Iris pigment epithelial cell (primary cell): ENCODE results near the gene NUDT16L1.

Experiments used
- DNase-seq: peaks from one replicate; pipeline ENCODE4 v3.0.0-alpha.2; 2011; ENCODE audit warnings: low read depth

NUDT16L1 gene

DNA sequence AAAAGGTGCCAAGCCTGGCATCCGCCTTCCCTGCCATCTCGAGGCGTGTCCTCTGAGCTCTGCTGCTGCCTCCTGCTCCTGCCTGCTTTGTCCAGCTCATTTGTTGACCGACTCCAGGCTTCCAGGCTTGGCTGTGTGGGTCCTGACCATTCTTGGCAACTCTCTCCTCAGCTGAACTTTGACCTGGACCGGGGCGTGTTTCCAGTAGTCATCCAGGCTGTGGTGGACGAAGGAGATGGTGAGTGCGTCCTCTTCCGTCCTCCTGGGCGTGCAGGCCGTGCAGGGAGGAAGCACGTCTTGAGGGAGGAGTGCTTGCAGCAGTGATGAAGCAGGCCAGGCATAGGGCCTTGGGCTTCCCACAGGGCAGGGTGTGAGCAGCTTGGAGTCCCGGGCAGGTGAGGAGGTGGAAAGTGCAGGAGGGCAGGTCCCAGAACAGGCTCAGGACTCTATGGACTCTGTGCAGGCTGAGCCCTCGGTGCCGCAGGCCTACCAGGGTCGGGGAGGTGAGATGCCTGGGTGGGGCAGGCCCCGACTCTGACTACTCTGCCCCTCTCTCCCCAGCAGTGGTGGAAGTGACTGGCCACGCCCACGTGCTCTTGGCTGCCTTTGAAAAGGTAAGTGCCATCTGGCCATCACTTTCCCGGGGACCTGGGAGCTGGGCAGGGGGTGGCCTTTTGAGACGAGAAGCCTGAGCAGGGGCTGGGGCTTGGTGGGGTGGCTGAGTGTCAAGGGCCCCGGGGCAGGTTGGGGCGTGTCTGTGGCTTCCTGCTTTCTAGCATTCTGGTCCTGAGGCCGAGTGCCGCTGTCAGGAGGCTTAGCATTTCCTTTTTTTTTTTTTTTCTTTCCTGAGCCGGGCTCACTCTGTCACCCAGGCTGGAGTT is 28.6 kb upstream of the NUDT16L1 start:
- no peak for DNase-seq

DNA sequence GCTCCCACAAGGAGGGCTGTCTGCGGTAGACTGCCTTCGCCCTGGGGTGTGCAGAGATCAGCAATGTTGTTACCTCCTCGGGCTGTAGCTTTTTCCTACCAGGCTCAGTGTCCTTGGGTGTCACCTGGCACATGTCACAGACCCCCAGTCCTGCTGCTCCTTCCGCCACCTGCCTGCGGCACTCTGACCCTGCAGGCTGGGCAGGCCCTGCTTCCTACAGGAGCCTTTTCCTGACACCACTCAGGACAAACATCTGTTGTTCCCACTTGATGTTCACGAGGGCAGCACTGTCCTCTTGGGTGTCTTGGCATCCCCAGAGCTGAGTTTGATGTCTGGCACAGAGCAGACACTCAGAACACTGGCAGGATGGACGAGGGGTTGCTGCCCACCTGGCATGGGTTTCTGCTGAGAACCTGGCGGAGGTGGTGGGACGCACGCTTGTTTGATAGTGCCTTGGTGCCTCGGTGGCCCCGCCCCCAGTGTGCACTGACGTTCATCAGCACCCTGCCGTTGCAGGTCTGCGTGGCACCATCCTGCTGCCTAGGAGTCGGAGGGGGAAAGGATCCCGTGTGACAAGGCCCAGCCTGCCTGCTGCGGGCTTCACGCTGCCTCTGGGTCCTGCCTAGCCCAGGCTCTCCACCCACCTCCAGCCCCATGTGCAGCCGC is 26.7 kb upstream of the NUDT16L1 start:
- DNase-seq: no peak

- no peak for DNase-seq
Measured at GRCh38 chr16:4667203-4667963, 26.0 kb upstream of the NUDT16L1 start.

- no peak for DNase-seq
Measured at GRCh38 chr16:4668313-4668960, 24.9 kb upstream of the NUDT16L1 start.

GRCh38 chr16:4673387-4674046 is 19.8 kb upstream of the NUDT16L1 start:
- DNase-seq: no peak

DNA sequence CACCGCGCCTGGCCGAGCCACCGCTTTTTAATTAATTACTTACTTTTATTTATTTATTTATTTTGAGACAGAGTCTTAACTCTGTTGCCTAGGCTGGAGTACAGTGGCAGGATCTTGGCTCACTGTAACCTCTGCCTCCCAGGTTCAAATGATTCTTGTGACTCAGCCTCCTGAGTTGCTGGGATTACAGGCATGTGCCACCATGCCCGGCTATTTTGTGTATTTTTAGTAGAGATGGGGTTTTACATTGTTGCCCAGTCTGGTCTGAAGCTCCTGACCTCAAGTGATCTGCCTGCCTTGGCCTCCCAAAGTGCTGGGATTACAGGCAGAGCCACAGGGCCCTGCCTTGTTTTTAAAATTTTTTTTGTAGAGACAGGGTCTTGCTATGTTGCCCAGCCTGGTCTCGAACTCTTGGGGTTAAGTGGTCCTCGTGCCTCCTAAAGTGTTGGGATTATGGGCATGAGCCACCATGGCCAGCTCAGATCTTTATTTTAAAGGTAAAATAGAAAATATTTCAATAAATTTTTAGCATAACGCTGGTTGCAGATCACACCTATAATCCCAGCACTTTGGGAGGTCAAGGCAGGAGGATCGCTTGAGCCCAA is 18.3 kb upstream of the NUDT16L1 start:
- DNase-seq: no peak

DNA sequence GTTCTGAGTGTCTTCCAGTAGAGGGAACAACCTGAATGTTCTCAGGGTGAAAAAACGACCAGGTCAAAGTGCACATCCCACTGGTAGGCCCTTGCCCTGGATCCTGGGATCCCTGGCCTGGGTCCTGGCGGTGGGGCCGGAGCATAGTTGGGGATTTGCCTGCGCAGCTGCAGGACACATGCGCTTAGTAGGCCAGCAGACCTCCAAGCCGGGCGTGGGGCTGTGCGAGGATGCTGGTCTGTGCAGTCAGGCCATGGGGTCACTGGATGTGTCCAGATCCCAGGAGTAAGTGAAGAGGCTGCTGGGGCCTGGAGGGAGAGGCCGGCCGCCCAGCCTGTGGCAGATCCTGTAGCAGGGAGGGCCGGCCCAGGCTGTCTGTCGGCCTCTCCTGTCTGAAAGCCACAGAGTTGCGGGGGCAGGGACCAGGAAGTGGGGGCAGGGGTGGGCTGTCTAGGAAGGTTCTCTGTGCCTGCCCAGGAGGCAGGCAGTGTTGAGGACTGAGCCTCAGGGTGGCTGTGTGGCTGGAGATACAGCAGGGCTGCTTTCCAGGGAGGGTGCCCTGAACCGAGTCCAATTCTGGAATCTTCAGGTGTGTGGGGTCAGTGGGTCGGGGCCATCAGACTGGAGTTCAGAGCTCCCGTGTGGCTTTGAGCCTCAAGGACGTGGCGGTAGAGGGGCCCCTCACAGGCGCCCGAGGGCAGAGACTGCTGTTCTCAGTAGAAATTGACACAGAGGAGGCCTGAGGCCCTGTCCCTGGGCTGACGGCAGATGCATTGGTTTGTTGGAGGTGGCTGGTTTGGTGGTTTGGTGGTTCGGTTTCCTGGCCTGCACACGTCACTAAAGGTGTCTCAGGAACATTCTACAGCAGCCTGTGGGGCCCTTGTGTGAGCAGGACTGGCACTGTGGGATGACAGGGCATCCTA is 17.2 kb upstream of the NUDT16L1 start:
- no peak for DNase-seq

DNA sequence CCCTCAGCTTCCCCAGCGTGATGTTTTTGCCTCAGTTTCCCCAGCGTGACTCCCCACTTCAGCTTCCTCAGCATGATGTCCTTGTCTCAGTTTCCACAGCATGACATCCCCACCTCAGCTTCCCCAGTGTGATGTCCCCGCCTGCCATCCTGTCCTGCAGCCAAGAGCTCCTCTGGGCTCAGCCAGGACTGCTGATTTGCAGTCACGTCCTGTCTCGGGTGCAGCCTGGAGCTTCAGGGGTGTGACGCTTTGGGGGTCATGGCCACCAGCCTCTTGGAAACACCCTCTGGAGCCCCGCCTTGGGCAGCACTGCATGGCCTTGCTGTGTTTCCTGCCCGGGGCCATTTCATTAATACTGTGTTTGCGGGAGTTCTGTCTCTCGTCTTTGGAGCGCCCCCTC is 16.5 kb upstream of the NUDT16L1 start:
- no peak for DNase-seq

DNA sequence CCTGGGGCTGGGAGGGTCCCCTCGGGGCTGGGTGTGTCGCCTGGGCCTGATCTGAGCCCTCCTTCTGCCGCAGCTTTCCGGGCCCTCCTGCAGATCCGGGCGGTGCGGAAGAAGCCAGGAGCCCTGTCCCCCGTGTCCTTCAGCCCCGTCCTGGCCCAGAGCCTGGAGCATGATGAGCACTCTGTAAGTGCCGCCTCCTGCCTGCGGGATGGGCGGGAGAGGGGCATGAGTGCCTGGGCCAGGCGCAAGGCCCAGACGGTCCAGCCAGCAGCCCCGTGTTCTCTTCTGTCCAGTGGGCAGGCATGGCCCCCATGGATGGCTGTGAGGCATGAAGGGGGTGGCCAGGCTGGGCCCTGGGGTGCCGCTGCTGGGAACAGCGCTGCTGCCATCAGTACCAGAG is 16.0 kb upstream of the NUDT16L1 start:
- no peak for DNase-seq

DNA sequence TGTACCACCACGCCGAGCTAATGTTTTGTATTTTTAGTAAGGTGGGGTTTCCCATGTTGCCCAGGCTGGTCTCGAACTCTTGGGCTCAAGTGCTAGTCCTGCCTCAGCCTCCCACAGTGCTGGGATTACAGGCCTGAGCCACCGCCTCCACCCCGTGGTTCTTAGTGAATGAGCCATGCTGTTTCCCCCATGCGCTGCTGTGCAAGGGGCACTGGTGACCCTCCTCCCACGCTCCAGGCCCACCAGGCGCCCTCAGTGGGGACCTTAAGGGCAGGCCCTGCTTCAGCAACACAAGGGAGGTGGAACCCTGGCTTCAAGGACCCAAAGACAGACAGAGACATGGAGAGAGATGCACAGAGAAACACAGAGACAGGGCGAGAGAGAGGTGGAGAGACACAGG is 15.4 kb upstream of the NUDT16L1 start:
- no peak for DNase-seq

- no peak for DNase-seq
Measured at GRCh38 chr16:4678596-4678995, 14.8 kb upstream of the NUDT16L1 start.

DNA sequence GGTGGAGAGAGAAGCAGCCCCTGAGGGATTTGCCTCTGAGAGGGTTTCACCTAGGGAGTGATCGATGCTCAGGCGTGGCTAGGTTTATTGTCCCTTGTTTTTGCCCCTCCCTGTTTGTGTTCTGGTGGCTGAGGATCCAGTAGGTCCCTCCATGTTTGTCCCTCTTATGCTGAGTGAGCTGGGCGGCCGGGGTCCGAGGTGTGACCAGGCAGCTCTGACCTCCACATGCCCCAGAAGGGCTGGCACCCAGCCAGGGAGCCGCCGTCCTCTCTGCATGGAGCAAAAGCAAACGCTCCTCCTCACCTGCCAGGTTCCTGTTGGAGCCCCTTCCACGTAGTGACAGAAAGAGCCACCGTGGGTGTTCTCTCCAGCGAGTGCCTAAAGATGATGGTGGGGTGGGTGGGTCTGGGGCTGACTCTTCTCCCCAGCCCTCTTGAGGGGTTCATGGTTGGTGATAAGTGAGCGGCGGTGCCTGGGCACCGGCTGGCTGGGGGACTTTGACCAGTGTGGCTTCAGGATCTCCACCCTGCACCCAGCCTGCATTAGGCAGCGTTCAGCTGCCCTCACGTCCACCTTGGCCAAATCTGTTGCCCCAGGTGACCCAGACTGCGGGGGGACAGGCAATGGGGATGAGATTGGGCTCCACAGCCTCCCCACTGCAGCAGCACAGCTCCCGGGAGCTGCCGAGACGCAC is 14.1 kb upstream of the NUDT16L1 start:
- DNase-seq: no peak

DNA sequence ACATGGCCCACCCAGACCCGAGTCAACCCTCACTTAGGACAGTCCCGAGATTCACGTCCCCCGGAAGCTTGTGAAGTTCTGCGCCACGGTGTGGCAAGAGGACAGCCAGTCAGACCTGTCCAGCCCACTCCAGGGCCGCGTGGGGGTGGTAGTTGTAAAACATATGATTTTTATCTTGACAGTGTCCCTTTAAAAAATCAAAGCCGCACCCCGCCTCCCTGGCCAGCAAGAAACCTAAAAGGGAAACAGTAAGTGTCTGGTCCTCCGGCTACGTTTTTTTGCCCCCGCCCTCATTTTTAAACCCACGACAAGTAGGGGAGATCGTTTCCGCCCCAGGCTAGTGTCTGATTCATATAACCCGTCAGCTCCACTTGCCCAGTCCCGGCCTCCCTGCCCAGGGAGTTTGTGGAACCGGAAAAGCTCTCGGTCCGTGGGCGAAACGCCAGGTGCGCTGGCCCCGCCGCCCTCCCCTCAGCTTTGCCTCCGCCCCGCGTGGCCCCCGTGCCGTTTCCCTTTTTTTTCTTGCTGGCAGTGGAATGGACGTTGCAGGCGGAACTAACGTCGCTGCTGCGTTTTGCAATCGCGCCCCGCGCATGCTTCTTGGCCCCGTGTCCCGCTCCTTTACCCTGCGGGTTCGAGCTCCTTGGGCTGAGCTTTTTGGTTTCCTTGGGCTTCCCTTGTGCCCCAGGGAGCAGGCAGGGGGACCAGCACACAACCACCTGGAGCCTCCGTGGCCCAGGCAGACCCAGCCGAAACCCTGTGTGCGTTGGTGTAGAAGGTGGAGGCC is 13.3 kb upstream of the NUDT16L1 start:
- DNase-seq: no peak

DNA sequence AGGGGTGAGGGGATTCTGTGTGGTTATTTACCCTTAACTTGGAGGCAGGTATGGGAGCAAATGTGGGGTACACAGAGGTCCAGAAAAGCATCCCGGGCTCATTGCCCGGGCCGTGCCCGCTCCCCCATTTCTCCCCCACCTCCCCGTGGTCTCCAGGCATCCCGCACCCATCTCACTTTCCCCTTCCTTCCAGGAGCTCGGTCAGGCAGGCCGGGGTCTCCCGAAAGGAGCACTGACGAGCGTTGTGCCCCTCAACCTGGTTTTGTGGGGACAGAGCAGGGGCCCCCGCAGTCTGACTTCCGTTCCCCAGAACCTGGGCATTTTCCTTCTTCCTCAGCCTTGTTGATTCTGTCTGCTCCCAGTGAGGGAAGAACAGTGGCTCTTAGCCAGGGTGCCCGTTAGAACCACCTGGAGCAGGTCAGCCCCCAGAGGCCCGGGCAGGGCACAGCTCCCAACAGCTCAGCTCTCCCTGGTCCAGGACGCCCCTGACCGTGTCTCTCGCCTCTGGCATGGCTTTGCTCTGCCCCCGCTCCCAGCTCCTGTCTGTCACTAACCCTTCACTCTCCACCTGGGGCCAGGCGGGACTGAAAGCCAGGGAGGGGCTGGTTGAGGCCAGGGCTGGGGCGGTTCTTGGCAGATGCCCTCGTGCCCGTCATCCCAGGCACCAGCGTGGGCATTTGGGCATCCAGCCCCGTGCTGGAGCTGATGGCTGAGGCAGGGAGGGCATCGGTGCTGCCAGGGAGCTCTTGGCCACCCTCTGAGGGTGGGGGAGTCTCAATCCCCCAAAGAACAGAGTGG is 12.5 kb upstream of the NUDT16L1 start:
- no peak for DNase-seq

GRCh38 chr16:4681471-4682083 is 11.8 kb upstream of the NUDT16L1 start:
- DNase-seq: no peak

- no peak for DNase-seq
Measured at GRCh38 chr16:4682084-4682591, 11.2 kb upstream of the NUDT16L1 start.

DNA sequence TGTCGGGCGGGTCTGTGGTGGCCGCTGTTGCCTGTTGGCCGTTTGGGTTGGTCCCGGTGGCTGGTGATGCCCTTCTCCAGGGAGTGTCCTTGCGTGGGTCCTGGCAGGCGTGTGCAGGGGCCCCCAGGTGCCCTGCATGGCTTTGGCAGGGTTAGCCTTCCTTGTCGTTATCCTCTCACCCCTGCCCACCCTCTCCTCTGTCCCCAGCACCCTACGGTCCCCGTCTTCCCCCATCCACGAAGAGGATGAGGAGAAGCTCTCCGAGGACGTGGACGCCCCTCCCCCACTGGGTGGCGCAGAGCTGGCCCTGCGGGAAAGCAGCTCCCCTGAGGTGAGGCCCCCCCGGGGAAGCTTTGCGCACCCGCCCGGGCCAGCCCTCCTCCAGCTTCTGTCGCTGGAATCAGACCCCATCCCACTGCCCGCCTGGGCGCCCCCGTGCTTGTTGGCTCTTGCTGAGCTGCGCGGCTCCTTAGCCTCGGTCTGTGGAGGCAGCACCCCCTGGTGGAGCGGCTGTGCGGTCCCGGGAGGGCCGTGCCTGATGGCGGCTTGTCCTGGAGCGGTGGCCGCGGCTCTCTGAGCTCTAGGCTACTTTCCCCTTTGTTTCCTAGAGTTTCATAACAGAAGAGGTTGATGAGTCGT is 10.6 kb upstream of the NUDT16L1 start:
- peak; percentile 31 for DNase-seq
